Glomerular visceral epithelial cell (primary cell): ENCODE data around the gene C6orf132.
A peak's percentile ranks its signal among the peaks of the same experiment; 100 is the strongest.

Experiments
- DNase-seq: peaks from one replicate; pipeline ENCODE4 v3.0.0-alpha.2; 2016; ENCODE audit errors: extremely low spot score

Gene C6orf132

DNA sequence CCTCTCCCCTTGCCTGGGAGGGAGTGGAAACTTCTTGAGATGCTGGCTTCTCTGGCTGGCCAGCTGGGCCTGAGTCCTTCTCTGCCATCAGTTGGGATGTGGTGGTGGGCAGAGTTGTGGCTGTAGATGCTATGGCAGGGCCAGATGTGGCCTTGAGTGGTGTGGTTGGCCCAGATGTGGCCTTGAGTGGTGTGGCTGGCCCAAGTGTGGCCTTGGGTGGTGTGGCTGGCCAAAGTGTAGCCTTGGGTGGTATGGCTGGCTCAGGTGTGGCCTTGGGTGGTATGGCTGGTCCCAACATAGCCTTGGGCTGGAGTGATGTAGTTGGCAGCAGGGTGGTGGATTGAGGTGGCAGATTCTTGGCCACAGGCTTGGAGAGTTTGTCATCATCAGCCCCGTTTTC, 36.7 kb downstream of the C6orf132 start:
- DNase-seq, result no peak

GRCh38 chr6:42105156-42105648, 37.2 kb downstream of the C6orf132 start:
- DNase-seq, result no peak

GRCh38 chr6:42104804-42105125, 37.7 kb downstream of the C6orf132 start:
- DNase-seq, result no peak

- DNase-seq, result no peak
These were observed 38.2 kb downstream of the C6orf132 start for GRCh38 chr6:42104095-42104803.

DNA sequence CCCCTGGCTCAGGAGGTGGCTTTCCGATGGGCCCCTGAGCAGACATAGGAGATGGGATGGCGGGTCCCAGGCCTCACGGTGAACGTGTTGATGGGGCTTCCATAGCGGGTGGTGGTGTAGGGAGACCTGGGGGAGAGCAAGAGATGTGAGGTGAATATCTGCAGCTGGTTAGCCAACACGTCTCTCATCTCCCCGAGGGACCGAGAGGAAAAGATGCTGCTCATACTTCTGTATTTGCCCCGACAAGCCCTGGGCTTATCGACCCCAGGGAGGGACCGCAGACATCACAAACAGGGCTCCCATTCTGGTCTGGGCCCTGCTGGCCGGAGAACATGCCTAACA, 38.7 kb downstream of the C6orf132 start:
- DNase-seq, result no peak

GRCh38 chr6:42103216-42103615, 39.2 kb downstream of the C6orf132 start:
- DNase-seq, result no peak

GRCh38 chr6:42101186-42101657, 41.2 kb downstream of the C6orf132 start:
- no peak for DNase-seq

- peak; percentile 78 for DNase-seq
These were observed 42.2 kb downstream of the C6orf132 start for GRCh38 chr6:42100029-42100901.

DNA sequence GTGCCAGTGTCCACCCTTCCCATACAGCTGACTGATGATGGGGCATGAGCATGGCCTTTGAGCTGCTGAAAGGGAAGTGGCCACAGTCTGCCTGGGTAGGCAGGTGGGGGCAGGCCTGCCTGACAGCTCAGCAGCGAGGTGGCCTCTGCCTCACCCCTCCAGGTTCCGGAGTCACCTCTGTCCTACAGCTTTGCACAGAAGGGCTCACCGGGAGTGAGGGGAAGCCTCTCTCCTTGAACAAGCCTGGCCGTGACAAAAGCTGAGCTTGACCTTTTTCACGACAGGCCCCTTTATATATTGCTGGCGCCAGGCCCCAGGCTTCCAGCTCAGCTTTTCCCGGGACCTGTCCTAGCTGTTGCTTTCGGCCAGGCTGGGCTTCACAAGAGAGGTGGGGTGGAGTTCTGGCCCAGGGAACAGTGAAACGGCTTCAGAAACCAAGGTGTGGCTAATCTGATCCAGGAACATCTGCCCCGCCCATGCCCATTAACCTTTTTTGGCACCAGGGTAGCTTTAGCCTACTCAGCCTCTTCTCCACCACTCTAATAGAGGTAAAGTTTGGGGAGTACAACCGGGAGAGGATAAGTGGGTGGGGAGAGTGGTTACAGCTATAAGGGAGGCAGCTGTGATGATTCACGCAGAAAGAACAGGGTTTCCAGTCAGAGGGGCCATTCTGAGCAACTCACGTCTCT, 42.9 kb downstream of the C6orf132 start:
- peak; percentile 76 for DNase-seq

GRCh38 chr6:42095776-42096541, 46.5 kb downstream of the C6orf132 start:
- no peak for DNase-seq

DNA sequence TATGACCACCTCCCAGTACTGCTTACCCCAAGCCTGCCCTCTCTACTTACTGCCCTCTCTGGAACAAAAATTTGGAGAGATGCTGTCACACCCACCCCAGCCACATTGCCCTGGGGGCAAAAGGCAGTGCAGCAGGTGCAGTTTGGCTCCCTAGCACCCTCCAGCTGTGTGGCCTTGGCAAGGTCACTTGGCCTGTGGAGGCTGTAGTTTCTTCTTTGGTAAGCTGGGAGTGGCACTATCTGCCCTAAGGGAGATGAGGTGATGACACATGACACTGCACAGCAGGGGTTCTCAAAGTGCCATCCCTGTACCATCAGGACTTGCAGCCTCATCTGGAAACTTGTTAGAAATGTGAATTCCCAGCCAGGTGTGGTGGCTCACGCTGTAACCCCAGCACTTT, 47.3 kb downstream of the C6orf132 start:
- DNase-seq, result no peak

DNA sequence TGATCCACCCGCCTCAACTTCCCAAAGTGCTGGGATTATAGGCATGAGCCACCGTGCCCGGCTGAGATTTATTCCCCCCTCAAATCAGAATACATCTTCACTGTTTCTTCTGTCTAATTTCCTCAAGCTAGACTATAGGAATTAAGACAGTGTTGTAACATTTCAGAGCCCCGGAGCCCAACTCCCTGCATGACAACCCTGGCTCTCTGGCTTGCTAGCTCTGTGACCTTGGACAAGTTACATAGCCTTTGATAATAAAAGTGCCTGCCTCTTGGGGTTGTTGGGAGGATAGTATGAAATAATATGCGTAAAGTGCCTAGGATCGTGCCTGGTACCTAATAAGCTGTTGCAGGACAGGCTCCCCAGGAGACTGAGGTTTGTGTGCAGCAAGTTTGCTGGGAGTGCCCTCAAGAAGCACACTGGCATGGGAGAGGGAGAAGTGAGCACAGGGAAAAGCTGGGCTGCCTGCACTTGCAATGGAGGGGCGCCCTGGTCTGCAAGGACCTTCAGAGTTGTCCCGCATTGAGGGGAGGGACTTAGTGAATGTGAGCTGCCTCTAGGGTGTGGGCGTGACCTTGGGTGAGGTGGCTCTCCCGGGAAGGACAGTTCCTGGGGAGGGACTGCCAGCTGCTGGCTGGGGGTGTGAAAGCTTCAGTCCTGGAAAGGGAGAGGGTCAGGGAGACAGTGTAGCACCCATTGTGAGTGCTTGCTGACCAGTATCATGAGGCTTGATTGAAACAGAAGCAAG, 48.7 kb downstream of the C6orf132 start:
- no peak for DNase-seq

DNA sequence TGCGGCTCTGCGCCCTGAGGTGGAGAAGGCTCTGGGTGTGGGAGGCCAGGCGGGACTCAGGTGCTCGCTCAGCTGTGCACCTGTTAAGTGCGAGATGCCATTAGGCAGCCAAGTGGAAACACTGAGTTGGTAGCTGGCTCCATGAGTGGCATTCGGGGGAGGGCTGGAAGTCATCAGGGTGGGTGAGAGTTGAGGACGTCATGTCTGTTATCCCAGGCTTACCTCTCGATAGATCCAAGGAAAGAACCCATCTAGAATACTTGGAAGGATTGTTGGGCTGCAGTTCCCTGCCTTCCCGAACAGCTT, 50.7 kb downstream of the C6orf132 start:
- DNase-seq, result peak; percentile 47

- no peak for DNase-seq
These were observed 51.4 kb downstream of the C6orf132 start for GRCh38 chr6:42090819-42091717.

GRCh38 chr6:42088101-42088591, 54.3 kb downstream of the C6orf132 start:
- peak; percentile 88 for DNase-seq

DNA sequence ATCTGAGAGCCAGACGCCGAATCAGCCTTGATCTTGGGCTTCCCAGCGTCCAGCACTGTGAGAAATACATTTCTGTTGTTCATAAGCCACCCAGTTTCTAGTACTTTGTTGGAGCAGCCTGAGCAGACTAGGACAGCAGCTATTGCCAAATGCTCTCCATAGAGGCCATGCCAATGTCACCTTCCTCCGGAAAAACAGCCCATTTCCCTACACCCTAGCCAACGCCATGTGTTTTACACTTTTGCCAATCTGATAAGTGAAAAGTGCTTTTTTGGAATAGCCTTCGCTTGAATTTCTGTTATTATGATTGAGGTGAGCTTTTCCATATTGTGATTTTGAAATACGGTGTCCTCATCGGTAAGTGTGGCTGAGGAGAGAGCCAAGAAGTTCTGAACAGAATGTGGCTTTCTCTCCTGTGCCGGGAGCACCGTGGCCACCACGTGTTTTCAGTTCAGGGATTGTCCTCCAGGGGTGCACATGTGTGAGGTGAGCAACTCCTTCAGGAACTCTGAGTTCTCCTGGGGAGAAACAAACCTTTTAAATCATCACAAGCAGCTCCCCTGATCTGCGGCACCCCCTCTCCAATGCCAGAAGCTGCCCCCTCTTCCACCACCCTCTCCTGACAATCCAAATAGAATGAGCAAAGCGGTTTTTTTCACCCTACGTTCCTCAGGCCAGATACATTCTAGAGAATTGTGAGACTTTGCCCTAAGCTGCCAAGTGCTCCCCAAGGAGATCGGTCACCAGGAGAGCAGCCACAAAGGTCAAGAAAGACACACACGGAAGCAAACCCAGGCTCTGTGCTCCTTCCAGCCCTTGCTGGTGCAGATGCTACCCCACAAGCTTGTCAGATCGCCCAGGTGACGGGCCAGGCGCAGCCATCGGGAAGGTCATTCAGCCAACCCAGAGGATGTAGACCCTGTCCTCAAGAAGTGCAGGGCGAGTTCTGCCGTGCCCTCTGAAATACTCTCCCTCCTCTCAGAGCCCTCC, 56.1 kb downstream of the C6orf132 start:
- DNase-seq, result no peak

GRCh38 chr6:42084889-42085288, 57.5 kb downstream of the C6orf132 start:
- no peak for DNase-seq

- no peak for DNase-seq
These were observed 58.9 kb downstream of the C6orf132 start for GRCh38 chr6:42083530-42083929.
